ENCODE measurements around the gene SLC22A23.

GRCh38 chr6:3396503-3397180, 60.2 kb downstream of the SLC22A23 start:
- TF ChIP-seq CTCF (IDR thresholded peaks at IDR 0.05; ENCODE audit: low read depth, low read length, missing input control) (no peak), RXRA (IDR thresholded peaks at IDR 0.05) (peak in 1 of 2 donors; percentile 9), YY1 (IDR thresholded peaks at IDR 0.05) (no peak), EGR1 (IDR thresholded peaks at IDR 0.05; ENCODE audit: low read depth in 2 of 2) (no peak)
- TF ChIP-seq, protein P1, sequence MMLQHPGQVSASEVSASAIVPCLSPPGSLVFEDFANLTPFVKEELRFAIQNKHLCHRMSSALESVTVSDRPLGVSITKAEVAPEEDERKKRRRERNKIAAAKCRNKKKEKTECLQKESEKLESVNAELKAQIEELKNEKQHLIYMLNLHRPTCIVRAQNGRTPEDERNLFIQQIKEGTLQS (IDR thresholded peaks at IDR 0.05), result no peak
